HepG2 (cell line): ENCODE results near the gene PRRT1. TPM values are rescaled to one million over a fixed set of nuclear protein-coding genes. Genes with fewer than 3 reads are reported as not detected.

Experiments
- HMG20A ChIP-seq: IDR thresholded peaks from 2 replicates; pipeline ENCODE4 v1.6.1; 2016; ENCODE audit warnings: borderline replicate concordance
- KLF12 ChIP-seq: sonication (generic); formaldehyde crosslinking; IDR thresholded peaks from 2 replicates; pipeline ENCODE4 v1.4.0; 2020; ENCODE audit warnings: missing genetic modification reagents, borderline replicate concordance
- POLR2A ChIP-seq, 2 experiments: IDR thresholded peaks; 2 replicates each; pipeline ENCODE4 v1.6.1; 2011; ENCODE audit warnings: low read depth in 2 of 2, low read length in 2 of 2, mild to moderate bottlenecking in 1 of 2, moderate library complexity in 1 of 2; ENCODE audit not compliant: insufficient read depth in 1 of 2
- SALL2 ChIP-seq: sonication (generic); formaldehyde crosslinking; IDR thresholded peaks from 2 replicates; pipeline ENCODE4 v1.8.1; 2023; ENCODE audit warnings: mild to moderate bottlenecking, missing genetic modification reagents, inconsistent platforms
- SPEN ChIP-seq: sonication (generic); formaldehyde crosslinking; IDR thresholded peaks from 2 replicates; pipeline ENCODE4 v1.5.1; 2020; ENCODE audit warnings: low read depth, mild to moderate bottlenecking, missing genetic modification reagents
- ZNF501 ChIP-seq: sonication (generic); formaldehyde crosslinking; IDR thresholded peaks from 2 replicates; pipeline ENCODE4 v1.5.1; 2020; ENCODE audit warnings: mild to moderate bottlenecking, moderate library complexity, missing genetic modification reagents
- polyA plus RNA-seq, 8 experiments: library from polyadenylated mRNA; depleted of rRNA in 3 of 8; stranded (reverse) in 7 of 8; unstranded in 1 of 8; fragments of >200 nt; fragmentation: Illumina TruSeq in 4 of 8; extraction: Trizol in 4 of 8; gene quantifications; 2 replicates each; pipeline versions ENCODE4 v1.2.1 to v1.2.3, GENCODE V29; 2011 to 2016; ENCODE audit warnings: low read depth in 4 of 8, missing spikeins in 1 of 8, mixed read lengths in 1 of 8; ENCODE audit not compliant: insufficient read depth in 1 of 8
- total RNA-seq, 5 experiments: library from RNA; depleted of rRNA; stranded (reverse); fragments of >200 nt; fragmentation: Illumina TruSeq; extraction: Trizol; gene quantifications; 2 replicates each; pipeline ENCODE4 v1.2.3, GENCODE V29; 2016; ENCODE audit warnings: low read depth in 1 of 5
- TF ChIP-seq, protein P1 (sequence below): sonication (generic); formaldehyde crosslinking; IDR thresholded peaks from 2 replicates; pipeline ENCODE4 v1.5.1; 2020; ENCODE audit warnings: missing genetic modification reagents, mild to moderate bottlenecking, borderline replicate concordance
- TF ChIP-seq, protein P2 (sequence below): sonication (generic); formaldehyde crosslinking; IDR thresholded peaks from 2 replicates; pipeline ENCODE4 v1.8.0; 2022; ENCODE audit warnings: mild to moderate bottlenecking, missing genetic modification reagents, borderline replicate concordance
- TF ChIP-seq, protein P3 (sequence below): sonication (generic); formaldehyde crosslinking; IDR thresholded peaks from 2 replicates; pipeline ENCODE4 v1.9.0; 2022; ENCODE audit warnings: low read depth, missing genetic modification reagents
- TF ChIP-seq, protein P4 (sequence below): sonication (generic); formaldehyde crosslinking; conservative IDR thresholded peaks from 2 replicates; pipeline ENCODE4 v1.5.0; 2020; ENCODE audit warnings: missing genetic modification reagents
- TF ChIP-seq, protein P5 (sequence below): fragments of 450-650 bp; IDR thresholded peaks from 2 replicates; pipeline ENCODE4 v1.6.1; 2017; ENCODE audit warnings: mild to moderate bottlenecking
- TF ChIP-seq, protein P6 (sequence below): fragments of 450-650 bp; IDR thresholded peaks from 2 replicates; pipeline ENCODE4 v1.6.1; 2017
- TF ChIP-seq, protein P7 (sequence below): sonication (generic); formaldehyde crosslinking; IDR thresholded peaks from 2 replicates; pipeline ENCODE4 v1.4.0; 2020; ENCODE audit warnings: mild to moderate bottlenecking, missing genetic modification reagents
- TF ChIP-seq, protein P8 (sequence below): sonication (generic); formaldehyde crosslinking; IDR thresholded peaks from 2 replicates; pipeline ENCODE4 v1.8.1; 2023; ENCODE audit warnings: mild to moderate bottlenecking, missing genetic modification reagents, borderline replicate concordance

Gene PRRT1
- total and polyA plus RNA-seq, 2 of the 13 experiments (the other 11 are each of a cell fraction or from before 2014, with no cell fraction given), result 0.64 to 1.4 TPM

DNA sequence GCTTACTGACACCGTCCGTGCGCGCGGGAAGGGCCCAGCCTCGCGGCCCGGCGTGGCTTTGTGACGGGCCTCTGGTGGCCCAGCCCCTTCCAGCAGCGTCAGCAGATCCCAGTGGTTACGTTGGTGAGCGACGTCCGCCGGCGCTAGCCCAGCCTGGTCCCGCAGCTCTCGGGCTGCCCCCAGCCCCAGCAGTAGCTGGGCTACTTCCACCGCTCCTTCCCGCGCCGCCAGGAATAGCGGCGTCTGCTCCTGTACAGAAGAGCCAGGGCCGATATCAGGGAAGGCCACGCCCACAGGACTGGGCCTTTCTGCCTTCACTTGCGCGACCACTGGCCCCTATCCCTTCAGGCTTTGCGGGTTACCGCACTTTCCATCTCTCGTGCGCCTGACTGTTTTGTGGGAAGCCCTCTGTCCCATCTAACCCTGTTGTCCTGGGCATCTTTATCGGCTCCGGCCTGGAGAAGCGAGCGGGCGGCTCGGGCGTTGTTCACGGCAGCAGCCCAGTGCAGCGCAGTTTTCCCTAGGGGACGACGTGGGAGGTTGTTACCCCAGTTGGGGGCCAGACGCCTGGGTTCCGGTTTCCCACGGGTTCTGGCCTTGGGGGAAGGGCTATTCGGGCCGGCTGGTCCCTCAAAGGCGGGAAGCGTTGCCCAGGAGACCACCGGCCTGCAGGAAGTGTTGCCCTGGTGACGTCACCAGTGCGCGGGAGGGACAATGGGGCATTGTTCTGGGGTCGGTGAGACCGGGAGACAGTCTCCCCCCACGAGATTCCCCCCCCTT, 44.4 kb upstream of the PRRT1 start (continued):
- TF ChIP-seq, protein P1, sequence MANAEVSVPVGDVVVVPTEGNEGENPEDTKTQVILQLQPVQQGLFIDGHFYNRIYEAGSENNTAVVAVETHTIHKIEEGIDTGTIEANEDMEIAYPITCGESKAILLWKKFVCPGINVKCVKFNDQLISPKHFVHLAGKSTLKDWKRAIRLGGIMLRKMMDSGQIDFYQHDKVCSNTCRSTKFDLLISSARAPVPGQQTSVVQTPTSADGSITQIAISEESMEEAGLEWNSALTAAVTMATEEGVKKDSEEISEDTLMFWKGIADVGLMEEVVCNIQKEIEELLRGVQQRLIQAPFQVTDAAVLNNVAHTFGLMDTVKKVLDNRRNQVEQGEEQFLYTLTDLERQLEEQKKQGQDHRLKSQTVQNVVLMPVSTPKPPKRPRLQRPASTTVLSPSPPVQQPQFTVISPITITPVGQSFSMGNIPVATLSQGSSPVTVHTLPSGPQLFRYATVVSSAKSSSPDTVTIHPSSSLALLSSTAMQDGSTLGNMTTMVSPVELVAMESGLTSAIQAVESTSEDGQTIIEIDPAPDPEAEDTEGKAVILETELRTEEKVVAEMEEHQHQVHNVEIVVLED (CRISPR knock-in tag), result peak; percentile 98
- TF ChIP-seq SALL2 (CRISPR knock-in tag) (peak; percentile 70; the same call in 1 of the 2 replicates), SPEN (CRISPR knock-in tag) (peak; percentile 92), KLF12 (CRISPR knock-in tag) (no peak), ZNF501 (CRISPR knock-in tag) (peak; percentile 96), HMG20A (CRISPR knock-in tag) (no peak), POLR2A (IDR thresholded peaks at IDR 0.05; ENCODE audit: insufficient read depth in 1 of 2, low read depth in 2 of 2, low read length in 2 of 2) (peak in 1 of 2 experiments; percentile 94; a peak in 2 of 4 replicates)
- TF ChIP-seq, protein P2, sequence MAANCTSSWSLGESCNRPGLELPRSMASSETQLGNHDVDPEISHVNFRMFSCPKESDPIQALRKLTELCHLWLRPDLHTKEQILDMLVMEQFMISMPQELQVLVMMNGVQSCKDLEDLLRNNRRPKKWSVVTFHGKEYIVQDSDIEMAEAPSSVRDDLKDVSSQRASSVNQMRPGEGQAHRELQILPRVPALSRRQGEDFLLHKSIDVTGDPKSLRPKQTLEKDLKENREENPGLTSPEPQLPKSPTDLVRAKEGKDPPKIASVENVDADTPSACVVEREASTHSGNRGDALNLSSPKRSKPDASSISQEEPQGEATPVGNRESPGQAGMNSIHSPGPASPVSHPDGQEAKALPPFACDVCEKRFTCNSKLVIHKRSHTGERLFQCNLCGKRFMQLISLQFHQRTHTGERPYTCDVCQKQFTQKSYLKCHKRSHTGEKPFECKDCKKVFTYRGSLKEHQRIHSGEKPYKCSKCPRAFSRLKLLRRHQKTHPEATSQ (CRISPR knock-in tag), result no peak
- TF ChIP-seq, protein P3, sequence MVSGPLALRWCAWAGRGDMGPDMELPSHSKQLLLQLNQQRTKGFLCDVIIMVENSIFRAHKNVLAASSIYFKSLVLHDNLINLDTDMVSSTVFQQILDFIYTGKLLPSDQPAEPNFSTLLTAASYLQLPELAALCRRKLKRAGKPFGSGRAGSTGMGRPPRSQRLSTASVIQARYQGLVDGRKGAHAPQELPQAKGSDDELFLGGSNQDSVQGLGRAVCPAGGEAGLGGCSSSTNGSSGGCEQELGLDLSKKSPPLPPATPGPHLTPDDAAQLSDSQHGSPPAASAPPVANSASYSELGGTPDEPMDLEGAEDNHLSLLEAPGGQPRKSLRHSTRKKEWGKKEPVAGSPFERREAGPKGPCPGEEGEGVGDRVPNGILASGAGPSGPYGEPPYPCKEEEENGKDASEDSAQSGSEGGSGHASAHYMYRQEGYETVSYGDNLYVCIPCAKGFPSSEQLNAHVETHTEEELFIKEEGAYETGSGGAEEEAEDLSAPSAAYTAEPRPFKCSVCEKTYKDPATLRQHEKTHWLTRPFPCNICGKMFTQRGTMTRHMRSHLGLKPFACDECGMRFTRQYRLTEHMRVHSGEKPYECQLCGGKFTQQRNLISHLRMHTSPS (CRISPR knock-in tag), result no peak
- TF ChIP-seq, protein P4, sequence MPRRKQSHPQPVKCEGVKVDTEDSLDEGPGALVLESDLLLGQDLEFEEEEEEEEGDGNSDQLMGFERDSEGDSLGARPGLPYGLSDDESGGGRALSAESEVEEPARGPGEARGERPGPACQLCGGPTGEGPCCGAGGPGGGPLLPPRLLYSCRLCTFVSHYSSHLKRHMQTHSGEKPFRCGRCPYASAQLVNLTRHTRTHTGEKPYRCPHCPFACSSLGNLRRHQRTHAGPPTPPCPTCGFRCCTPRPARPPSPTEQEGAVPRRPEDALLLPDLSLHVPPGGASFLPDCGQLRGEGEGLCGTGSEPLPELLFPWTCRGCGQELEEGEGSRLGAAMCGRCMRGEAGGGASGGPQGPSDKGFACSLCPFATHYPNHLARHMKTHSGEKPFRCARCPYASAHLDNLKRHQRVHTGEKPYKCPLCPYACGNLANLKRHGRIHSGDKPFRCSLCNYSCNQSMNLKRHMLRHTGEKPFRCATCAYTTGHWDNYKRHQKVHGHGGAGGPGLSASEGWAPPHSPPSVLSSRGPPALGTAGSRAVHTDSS (CRISPR knock-in tag), result 0 out of 2 replicates have a peak, but pooled peaks have one; percentile 74
- TF ChIP-seq, protein P5, sequence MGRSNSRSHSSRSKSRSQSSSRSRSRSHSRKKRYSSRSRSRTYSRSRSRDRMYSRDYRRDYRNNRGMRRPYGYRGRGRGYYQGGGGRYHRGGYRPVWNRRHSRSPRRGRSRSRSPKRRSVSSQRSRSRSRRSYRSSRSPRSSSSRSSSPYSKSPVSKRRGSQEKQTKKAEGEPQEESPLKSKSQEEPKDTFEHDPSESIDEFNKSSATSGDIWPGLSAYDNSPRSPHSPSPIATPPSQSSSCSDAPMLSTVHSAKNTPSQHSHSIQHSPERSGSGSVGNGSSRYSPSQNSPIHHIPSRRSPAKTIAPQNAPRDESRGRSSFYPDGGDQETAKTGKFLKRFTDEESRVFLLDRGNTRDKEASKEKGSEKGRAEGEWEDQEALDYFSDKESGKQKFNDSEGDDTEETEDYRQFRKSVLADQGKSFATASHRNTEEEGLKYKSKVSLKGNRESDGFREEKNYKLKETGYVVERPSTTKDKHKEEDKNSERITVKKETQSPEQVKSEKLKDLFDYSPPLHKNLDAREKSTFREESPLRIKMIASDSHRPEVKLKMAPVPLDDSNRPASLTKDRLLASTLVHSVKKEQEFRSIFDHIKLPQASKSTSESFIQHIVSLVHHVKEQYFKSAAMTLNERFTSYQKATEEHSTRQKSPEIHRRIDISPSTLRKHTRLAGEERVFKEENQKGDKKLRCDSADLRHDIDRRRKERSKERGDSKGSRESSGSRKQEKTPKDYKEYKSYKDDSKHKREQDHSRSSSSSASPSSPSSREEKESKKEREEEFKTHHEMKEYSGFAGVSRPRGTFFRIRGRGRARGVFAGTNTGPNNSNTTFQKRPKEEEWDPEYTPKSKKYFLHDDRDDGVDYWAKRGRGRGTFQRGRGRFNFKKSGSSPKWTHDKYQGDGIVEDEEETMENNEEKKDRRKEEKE, result no peak
- TF ChIP-seq, protein P6, sequence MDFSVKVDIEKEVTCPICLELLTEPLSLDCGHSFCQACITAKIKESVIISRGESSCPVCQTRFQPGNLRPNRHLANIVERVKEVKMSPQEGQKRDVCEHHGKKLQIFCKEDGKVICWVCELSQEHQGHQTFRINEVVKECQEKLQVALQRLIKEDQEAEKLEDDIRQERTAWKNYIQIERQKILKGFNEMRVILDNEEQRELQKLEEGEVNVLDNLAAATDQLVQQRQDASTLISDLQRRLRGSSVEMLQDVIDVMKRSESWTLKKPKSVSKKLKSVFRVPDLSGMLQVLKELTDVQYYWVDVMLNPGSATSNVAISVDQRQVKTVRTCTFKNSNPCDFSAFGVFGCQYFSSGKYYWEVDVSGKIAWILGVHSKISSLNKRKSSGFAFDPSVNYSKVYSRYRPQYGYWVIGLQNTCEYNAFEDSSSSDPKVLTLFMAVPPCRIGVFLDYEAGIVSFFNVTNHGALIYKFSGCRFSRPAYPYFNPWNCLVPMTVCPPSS, result no peak
- TF ChIP-seq, protein P7, sequence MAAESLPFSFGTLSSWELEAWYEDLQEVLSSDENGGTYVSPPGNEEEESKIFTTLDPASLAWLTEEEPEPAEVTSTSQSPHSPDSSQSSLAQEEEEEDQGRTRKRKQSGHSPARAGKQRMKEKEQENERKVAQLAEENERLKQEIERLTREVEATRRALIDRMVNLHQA (CRISPR knock-in tag), result no peak
- TF ChIP-seq, protein P8, sequence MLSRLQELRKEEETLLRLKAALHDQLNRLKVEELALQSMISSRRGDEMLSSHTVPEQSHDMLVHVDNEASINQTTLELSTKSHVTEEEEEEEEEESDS (CRISPR knock-in tag), result no peak
